ENCODE measurements around the gene MYO9B.

DNA sequence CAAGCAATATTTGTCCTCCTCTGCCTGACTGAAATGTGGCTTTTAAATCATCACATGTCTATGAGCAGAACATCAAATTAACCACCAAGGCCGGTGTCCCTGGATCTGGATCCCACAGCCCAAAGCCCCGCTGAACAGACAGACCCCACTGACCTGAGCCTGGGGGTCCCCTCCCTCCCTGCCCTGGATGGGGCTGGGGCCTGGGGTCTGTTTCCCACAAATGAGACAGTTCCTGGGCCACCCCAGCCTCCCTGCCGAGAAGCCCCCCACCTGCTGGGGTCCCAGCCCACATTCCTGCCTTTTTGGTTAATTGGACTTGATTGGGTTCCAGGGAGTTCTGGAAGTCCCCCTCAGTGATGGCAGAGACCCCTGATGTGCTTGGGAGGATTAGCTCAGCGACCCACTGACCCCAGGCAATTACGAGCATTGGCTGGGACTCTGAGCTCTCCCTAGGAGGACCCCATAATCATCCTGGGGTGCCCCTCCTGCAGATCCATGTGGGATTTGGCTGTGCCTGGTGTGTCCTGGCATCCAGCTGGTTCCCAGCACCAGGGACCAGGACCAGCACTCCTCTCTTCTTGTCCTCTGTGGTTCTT lies 29.6 kb upstream of the MYO9B start:
- TF ChIP-seq, protein P1, sequence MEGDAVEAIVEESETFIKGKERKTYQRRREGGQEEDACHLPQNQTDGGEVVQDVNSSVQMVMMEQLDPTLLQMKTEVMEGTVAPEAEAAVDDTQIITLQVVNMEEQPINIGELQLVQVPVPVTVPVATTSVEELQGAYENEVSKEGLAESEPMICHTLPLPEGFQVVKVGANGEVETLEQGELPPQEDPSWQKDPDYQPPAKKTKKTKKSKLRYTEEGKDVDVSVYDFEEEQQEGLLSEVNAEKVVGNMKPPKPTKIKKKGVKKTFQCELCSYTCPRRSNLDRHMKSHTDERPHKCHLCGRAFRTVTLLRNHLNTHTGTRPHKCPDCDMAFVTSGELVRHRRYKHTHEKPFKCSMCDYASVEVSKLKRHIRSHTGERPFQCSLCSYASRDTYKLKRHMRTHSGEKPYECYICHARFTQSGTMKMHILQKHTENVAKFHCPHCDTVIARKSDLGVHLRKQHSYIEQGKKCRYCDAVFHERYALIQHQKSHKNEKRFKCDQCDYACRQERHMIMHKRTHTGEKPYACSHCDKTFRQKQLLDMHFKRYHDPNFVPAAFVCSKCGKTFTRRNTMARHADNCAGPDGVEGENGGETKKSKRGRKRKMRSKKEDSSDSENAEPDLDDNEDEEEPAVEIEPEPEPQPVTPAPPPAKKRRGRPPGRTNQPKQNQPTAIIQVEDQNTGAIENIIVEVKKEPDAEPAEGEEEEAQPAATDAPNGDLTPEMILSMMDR (IDR thresholded peaks at IDR 0.05) = no peak
- TF ChIP-seq POLR2AphosphoS5 (IDR thresholded peaks at IDR 0.05) (no peak), POLR2A (IDR thresholded peaks at IDR 0.05) (no peak), EP300 (IDR thresholded peaks at IDR 0.05) (no peak)

Data from sigmoid colon (tissue), 4 donors.